RPMI8226 (cell line): ENCODE measurements around the gene LKAAEAR1.

ENCODE experiments used
- DNase-seq: peaks from one replicate; pipeline ENCODE4 v3.0.0-alpha.2; 2015

The LKAAEAR1 gene

GRCh38 chr20:64077876-64078551 lies 6.2 kb downstream of the LKAAEAR1 start:
- DNase-seq, result no peak

- DNase-seq, result no peak
Measured at GRCh38 chr20:64077541-64077875, 6.7 kb downstream of the LKAAEAR1 start.

- DNase-seq, result no peak
Measured at GRCh38 chr20:64077094-64077493, 7.1 kb downstream of the LKAAEAR1 start.

GRCh38 chr20:64076061-64076997 lies 7.9 kb downstream of the LKAAEAR1 start:
- DNase-seq, result no peak

GRCh38 chr20:64075556-64075955 lies 8.6 kb downstream of the LKAAEAR1 start:
- DNase-seq, result no peak

GRCh38 chr20:64074963-64075362 lies 9.2 kb downstream of the LKAAEAR1 start:
- DNase-seq, result no peak

GRCh38 chr20:64074184-64074789 lies 9.9 kb downstream of the LKAAEAR1 start:
- no peak for DNase-seq

GRCh38 chr20:64073476-64074183 lies 10.6 kb downstream of the LKAAEAR1 start:
- no peak for DNase-seq

- DNase-seq, result no peak
Measured at GRCh38 chr20:64072498-64073063, 11.6 kb downstream of the LKAAEAR1 start.

GRCh38 chr20:64071341-64072332 lies 12.6 kb downstream of the LKAAEAR1 start:
- DNase-seq, result no peak

- no peak for DNase-seq
Measured at GRCh38 chr20:64070244-64070993, 13.8 kb downstream of the LKAAEAR1 start.

- no peak for DNase-seq
Measured at GRCh38 chr20:64069614-64070243, 14.5 kb downstream of the LKAAEAR1 start.

- no peak for DNase-seq
Measured at GRCh38 chr20:64069209-64069613, 15.0 kb downstream of the LKAAEAR1 start.

- no peak for DNase-seq
Measured at GRCh38 chr20:64068386-64069208, 15.6 kb downstream of the LKAAEAR1 start.

- DNase-seq, result no peak
Measured at GRCh38 chr20:64067733-64068307, 16.4 kb downstream of the LKAAEAR1 start.

- peak; percentile 58 for DNase-seq
Measured at GRCh38 chr20:64067005-64067632, 17.1 kb downstream of the LKAAEAR1 start.

- DNase-seq, result peak; percentile 96
Measured at GRCh38 chr20:64065974-64066343, 18.2 kb downstream of the LKAAEAR1 start.
